ENCODE results near the gene PYURF.

- no peak for TF ChIP-seq EGR1 (conservative IDR thresholded peaks at IDR 0.05)
- no peak for TF ChIP-seq EP300 (IDR thresholded peaks at IDR 0.05; ENCODE audit: low read length)
- TF ChIP-seq EHMT2 (IDR thresholded peaks at IDR 0.05): no peak
- TF ChIP-seq RNF219 (CRISPR knock-in tag; IDR thresholded peaks at IDR 0.05): no peak
- no peak for TF ChIP-seq ZBED1 (IDR thresholded peaks at IDR 0.05)
- TF ChIP-seq SMAD4 (CRISPR knock-in tag; conservative IDR thresholded peaks at IDR 0.05): no peak
- TF ChIP-seq POLR2G (IDR thresholded peaks at IDR 0.05; ENCODE audit: low read depth, low read length): no peak
- TF ChIP-seq BCL6 (CRISPR knock-in tag; IDR thresholded peaks at IDR 0.05): no peak
- TF ChIP-seq POLR2A (conservative IDR thresholded peaks at IDR 0.05): no peak
Measured at GRCh38 chr4:88514557-88515511, 8.7 kb downstream of the PYURF start.

All from K562 (cell line).